ENCODE results near the gene HSPB6. TPM values are rescaled to one million over a fixed set of nuclear protein-coding genes. Genes with fewer than 3 reads are reported as not detected.

Gene HSPB6
- polyA plus RNA-seq, 1 of the 3 experiments (the other 2 are of a cell fraction) = 0.43 TPM

DNA sequence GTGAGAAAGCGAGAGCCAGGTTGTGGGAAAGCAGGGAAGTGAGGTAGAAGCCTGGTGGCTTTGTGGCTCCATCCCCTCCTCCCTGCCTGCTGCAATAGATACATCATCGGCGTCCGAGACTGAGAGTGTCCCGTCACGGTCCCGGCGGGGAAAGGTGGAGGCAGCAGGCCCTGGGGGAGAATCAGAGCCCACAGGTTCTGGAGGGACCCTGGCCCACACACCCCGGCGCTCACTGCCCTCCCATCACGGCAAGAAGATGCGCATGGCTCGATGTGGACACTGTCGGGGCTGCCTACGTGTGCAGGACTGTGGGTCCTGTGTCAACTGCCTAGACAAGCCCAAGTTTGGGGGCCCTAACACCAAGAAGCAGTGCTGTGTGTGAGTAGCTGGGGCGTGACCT is 33.9 kb downstream of the HSPB6 start:
- Histone ChIP-seq H3K4me3 (ENCODE audit: low read depth in 2 of 2, low read length in 1 of 2) (no peak overlapping the region), H3K4me2 (no peak overlapping the region), H3K9me2 (no peaks in the 10 kb centered on the region), H3K9me3 (no peaks in the 10 kb centered on the region), H4K20me1 (ENCODE audit: insufficient read depth) (peaks cover 28% of the 10 kb centered on the region), H3K27me3 (ENCODE audit: insufficient read depth) (no peaks in the 10 kb centered on the region), H3K79me2 (ENCODE audit: insufficient read depth) (peaks cover 28% of the 10 kb centered on the region), H2AFZ (ENCODE audit: low read depth) (no peak overlapping the region), H3K27ac (ENCODE audit: low read depth in 2 of 2, low read length in 1 of 2) (no peak overlapping the region), H3K4me1 (ENCODE audit: control insufficient read depth in 1 of 2, insufficient read depth in 2 of 2, low read depth in 1 of 2, low read length in 1 of 2) (peaks cover 0 to 11% of the 10 kb centered on the region in 2 experiments; a peak in 2 of 4 replicates), H3K36me3 (replicated peaks in 1 of 2; ENCODE audit: control insufficient read depth in 1 of 2, insufficient read depth in 2 of 2, low read length in 1 of 2) (peaks cover 20 to 70% of the 10 kb centered on the region in 2 experiments), H3F3A (replicated peaks; ENCODE audit: insufficient read depth) (no peaks in the 10 kb centered on the region), H3K9ac (no peak overlapping the region)
- 88% methylated on average over 9 of the region's 16 CpGs for whole genome bisulfite sequencing (ENCODE audit: low lambda C conversion rate)
- ChIA-PET POLR2A (interaction anchor here (0.7 to 1.4 kb wide), 2 partner anchors 17 to 78 kb away, joined by 3 to 5 read pairs; no protein-coding TSS in a partner anchor), CTCF (no interaction called here)
- TF ChIP-seq TEAD4 (IDR thresholded peaks at IDR 0.05; ENCODE audit: borderline replicate concordance, insufficient read depth) (no peak), EZH2phosphoT487 (IDR thresholded peaks at IDR 0.05; ENCODE audit: borderline replicate concordance, low read depth) (no peak), TCF12 (IDR thresholded peaks at IDR 0.05) (no peak), MEF2A (IDR thresholded peaks at IDR 0.05; ENCODE audit: borderline replicate concordance, low read depth) (no peak)
- DNase-seq = no peak

DNA sequence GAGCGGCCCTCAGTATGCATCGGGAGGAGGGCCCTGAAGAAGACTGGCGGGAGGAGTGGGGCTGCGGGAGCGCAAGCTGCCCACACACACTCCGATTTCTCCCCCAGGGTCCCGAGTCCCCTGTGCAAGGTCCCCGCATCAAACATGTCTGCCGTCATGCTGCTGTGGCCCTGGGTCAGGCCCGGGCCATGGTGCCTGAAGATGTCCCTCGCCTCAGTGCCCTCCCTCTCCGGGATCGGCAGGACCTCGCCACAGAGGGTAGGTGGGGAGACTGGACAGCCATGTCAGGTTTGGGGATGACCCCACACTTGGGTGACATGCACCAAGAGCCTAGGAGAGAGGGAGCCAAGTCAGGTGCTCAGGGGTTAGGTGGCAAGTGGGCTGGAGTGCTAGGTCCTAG is 34.4 kb downstream of the HSPB6 start:
- CTCF ChIA-PET = interaction anchor here (2.4 kb wide), 1 partner anchor 18 kb away, joined by 7 read pairs; no protein-coding TSS in a partner anchor
- Histone ChIP-seq H3K9ac (no peak overlapping the region), H3F3A (replicated peaks; ENCODE audit: insufficient read depth) (no peaks in the 10 kb centered on the region), H3K27me3 (ENCODE audit: insufficient read depth) (no peaks in the 10 kb centered on the region), H3K27ac (ENCODE audit: low read depth in 2 of 2, low read length in 1 of 2) (no peak overlapping the region), H3K36me3 (replicated peaks in 1 of 2; ENCODE audit: control insufficient read depth in 1 of 2, insufficient read depth in 2 of 2, low read length in 1 of 2) (peaks cover 20 to 66% of the 10 kb centered on the region in 2 experiments), H3K4me1 (ENCODE audit: control insufficient read depth in 1 of 2, insufficient read depth in 2 of 2, low read depth in 1 of 2, low read length in 1 of 2) (peaks cover 0 to 11% of the 10 kb centered on the region in 2 experiments; a peak in 2 of 4 replicates), H4K20me1 (ENCODE audit: insufficient read depth) (peaks cover 28% of the 10 kb centered on the region), H3K9me2 (no peaks in the 10 kb centered on the region), H3K4me3 (ENCODE audit: low read depth in 2 of 2, low read length in 1 of 2) (no peak overlapping the region), H2AFZ (ENCODE audit: low read depth) (no peak overlapping the region), H3K79me2 (ENCODE audit: insufficient read depth) (peaks cover 28% of the 10 kb centered on the region), H3K9me3 (no peaks in the 10 kb centered on the region), H3K4me2 (no peak overlapping the region)
- POLR2A ChIA-PET = no interaction called here
- 87% methylated on average over 10 of the region's 14 CpGs for WGBS (ENCODE audit: low lambda C conversion rate)
- TF ChIP-seq POLR2AphosphoS5 (IDR thresholded peaks at IDR 0.05; ENCODE audit: low read depth, low read length) (no peak), TAF1 (IDR thresholded peaks at IDR 0.05; ENCODE audit: borderline replicate concordance, low read depth, low read length) (no peak), GABPA (IDR thresholded peaks at IDR 0.05; ENCODE audit: low read depth) (no peak), FOSL2 (IDR thresholded peaks at IDR 0.05; ENCODE audit: borderline replicate concordance, low read depth) (no peak), JUND (IDR thresholded peaks at IDR 0.05) (no peak), NRF1 (IDR thresholded peaks at IDR 0.05; ENCODE audit: low read depth, low read length) (no peak)
- TF ChIP-seq, protein P1, sequence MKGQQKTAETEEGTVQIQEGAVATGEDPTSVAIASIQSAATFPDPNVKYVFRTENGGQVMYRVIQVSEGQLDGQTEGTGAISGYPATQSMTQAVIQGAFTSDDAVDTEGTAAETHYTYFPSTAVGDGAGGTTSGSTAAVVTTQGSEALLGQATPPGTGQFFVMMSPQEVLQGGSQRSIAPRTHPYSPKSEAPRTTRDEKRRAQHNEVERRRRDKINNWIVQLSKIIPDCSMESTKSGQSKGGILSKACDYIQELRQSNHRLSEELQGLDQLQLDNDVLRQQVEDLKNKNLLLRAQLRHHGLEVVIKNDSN (IDR thresholded peaks at IDR 0.05; ENCODE audit: borderline replicate concordance, low read depth) = no peak
- TF ChIP-seq, protein P2, sequence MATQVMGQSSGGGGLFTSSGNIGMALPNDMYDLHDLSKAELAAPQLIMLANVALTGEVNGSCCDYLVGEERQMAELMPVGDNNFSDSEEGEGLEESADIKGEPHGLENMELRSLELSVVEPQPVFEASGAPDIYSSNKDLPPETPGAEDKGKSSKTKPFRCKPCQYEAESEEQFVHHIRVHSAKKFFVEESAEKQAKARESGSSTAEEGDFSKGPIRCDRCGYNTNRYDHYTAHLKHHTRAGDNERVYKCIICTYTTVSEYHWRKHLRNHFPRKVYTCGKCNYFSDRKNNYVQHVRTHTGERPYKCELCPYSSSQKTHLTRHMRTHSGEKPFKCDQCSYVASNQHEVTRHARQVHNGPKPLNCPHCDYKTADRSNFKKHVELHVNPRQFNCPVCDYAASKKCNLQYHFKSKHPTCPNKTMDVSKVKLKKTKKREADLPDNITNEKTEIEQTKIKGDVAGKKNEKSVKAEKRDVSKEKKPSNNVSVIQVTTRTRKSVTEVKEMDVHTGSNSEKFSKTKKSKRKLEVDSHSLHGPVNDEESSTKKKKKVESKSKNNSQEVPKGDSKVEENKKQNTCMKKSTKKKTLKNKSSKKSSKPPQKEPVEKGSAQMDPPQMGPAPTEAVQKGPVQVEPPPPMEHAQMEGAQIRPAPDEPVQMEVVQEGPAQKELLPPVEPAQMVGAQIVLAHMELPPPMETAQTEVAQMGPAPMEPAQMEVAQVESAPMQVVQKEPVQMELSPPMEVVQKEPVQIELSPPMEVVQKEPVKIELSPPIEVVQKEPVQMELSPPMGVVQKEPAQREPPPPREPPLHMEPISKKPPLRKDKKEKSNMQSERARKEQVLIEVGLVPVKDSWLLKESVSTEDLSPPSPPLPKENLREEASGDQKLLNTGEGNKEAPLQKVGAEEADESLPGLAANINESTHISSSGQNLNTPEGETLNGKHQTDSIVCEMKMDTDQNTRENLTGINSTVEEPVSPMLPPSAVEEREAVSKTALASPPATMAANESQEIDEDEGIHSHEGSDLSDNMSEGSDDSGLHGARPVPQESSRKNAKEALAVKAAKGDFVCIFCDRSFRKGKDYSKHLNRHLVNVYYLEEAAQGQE (IDR thresholded peaks at IDR 0.05; ENCODE audit: low read depth, low read length) = no peak
- TF ChIP-seq, protein P3, sequence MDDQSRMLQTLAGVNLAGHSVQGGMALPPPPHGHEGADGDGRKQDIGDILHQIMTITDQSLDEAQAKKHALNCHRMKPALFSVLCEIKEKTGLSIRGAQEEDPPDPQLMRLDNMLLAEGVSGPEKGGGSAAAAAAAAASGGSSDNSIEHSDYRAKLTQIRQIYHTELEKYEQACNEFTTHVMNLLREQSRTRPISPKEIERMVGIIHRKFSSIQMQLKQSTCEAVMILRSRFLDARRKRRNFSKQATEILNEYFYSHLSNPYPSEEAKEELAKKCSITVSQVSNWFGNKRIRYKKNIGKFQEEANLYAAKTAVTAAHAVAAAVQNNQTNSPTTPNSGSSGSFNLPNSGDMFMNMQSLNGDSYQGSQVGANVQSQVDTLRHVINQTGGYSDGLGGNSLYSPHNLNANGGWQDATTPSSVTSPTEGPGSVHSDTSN (IDR thresholded peaks at IDR 0.05) = no peak
- DNase-seq = no peak

All from SK-N-SH (cell line).